GM18526 (cell line): ENCODE results near the gene ZNF860.

ENCODE experiments used
- POLR2A ChIP-seq: IDR thresholded peaks from 3 replicates; pipeline ENCODE4 v1.6.1; 2011; ENCODE audit not compliant: insufficient read length; ENCODE audit errors: extremely low read depth

ZNF860 gene

DNA sequence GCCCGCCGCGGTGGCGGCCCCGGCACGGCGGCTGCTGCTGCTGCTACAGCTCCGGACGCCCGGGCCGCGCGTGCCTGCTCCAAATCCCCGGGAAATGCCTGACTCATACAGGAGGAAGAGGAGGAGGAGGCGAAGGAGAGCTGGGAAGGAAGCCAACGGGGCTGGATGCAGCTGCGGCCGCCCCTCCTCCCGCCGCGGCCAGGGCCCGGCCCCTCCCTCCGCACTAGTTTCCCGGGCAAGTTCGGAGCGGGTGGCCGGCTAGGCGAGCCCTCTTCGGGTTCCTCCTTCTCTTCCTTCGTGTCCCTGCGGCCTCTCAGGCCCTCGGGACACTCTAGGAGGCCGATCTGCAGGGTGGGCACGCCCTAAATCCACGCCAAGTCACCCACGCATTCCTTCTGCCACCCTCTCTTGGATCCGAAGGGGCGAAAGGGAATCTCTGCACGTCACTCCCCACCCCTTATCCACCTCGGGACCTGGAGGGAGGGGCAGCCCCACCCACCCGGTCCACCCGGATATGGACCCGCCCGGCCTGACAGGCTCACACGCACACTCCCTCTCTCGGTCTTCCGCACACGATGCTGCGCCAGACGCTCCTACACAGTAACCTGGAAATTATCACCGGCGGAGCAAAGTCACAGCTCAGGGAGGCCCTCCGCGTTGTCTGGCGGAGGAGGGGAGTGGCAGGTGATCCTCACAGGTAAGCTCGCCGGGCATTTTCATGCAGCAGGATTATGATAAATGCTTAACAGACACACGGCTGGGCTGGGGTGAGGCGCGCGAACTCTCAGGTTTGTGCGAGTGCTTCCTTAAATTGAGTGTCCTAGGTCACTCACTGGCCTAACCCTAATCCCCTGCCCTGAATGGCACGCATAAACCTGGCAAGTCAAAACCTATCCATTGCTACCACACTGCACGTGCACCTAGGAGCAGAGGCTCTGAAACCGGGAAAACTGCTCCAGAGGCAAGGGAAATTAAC, at the start of gene ZNF860, which contains the start of gene OSBPL10:
ZNF860 (plus strand) TSS at position 545 of the 976 bp plus-strand sequence. CDS start 7,330 bp downstream, outside the sequence.
OSBPL10 (minus strand) TSS at position 57 of the 976 bp plus-strand sequence. CDS start 83 bp downstream, outside the sequence.
- no peak for TF ChIP-seq POLR2A

GRCh38 chr3:31932990-31933389, 48.6 kb upstream of the ZNF860 start:
- TF ChIP-seq POLR2A = no peak

GRCh38 chr3:31934018-31934417, 47.5 kb upstream of the ZNF860 start:
- no peak for TF ChIP-seq POLR2A

DNA sequence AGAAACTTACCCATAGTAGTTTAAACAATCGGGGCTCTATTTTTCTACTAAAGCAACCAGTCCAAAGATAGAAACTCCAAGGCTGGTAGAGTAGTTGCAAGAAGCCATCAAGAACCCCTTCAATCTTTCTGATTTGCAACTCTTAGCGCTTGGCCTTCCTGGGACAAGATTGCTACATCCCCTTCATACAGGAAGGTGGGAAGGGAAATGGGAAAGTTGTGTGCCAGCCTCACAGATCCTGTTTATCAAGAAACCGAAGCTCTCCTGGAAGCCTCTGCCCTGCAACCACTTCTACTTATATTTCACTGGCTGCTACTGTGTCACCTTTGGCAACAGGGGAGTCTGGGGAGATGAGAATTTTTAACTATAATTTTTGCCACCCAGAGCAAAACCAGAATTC, 46.7 kb upstream of the ZNF860 start:
- TF ChIP-seq POLR2A = no peak

DNA sequence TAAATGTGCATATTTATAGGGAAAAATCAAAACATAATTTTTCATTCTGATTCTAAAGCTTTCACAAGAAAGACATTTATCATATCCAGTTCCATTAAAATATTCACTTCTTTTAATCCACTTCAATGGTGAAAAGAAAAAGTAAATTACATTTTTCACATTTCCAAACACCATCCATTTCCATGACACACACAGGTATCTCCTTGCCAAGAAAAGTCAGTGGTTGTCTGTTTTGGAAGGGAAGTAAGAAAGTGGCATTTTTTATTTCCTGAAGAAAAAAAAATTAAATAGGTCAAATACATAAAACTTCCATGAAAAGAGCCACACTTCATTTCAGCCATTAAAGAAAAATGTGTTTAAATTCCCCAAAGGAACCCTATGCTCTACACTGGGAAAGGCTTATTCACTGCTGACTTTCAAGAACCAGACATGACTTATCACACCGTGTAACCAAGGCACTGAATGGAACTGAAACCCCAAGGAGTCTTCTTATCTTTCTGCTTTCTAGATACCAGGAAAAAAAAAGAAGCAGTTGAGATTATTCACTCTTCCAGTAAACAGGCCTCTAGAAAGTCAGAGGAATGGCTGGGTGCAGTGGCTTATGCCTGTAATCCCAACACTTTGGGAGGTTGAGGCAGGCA, 45.0 kb upstream of the ZNF860 start:
- TF ChIP-seq POLR2A = no peak

GRCh38 chr3:31937225-31937624, 44.3 kb upstream of the ZNF860 start:
- no peak for TF ChIP-seq POLR2A

GRCh38 chr3:31942446-31942845, 39.1 kb upstream of the ZNF860 start:
- no peak for TF ChIP-seq POLR2A

GRCh38 chr3:31943041-31943440, 38.5 kb upstream of the ZNF860 start:
- TF ChIP-seq POLR2A = no peak

- no peak for TF ChIP-seq POLR2A
These were observed 35.9 kb upstream of the ZNF860 start for GRCh38 chr3:31945738-31946052.

- TF ChIP-seq POLR2A = no peak
These were observed 35.0 kb upstream of the ZNF860 start for GRCh38 chr3:31946484-31947081.

DNA sequence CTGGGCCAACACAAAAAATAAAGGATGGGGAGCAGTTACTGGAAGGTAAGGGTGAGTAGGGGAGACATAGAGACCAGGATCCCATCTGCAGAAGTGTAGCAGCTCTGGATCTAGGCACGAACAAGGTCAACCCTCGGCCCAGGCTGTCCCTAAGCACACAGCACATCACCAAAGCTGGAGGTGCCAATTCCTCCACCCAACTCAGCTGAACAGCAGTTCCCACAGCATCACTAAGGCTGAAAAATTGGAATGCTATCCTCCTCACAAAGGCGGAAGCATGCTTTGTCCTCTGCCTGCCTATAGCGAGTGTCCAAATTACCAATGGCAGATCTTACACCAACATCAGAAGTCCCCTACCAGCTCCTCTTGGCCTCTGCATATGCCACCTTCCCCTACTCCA, 34.4 kb upstream of the ZNF860 start:
- TF ChIP-seq POLR2A = no peak

- TF ChIP-seq POLR2A = no peak
These were observed 33.9 kb upstream of the ZNF860 start for GRCh38 chr3:31947671-31948091.

- no peak for TF ChIP-seq POLR2A
These were observed 33.3 kb upstream of the ZNF860 start for GRCh38 chr3:31948280-31948679.

- TF ChIP-seq POLR2A = no peak
These were observed 29.3 kb upstream of the ZNF860 start for GRCh38 chr3:31952205-31952604.

DNA sequence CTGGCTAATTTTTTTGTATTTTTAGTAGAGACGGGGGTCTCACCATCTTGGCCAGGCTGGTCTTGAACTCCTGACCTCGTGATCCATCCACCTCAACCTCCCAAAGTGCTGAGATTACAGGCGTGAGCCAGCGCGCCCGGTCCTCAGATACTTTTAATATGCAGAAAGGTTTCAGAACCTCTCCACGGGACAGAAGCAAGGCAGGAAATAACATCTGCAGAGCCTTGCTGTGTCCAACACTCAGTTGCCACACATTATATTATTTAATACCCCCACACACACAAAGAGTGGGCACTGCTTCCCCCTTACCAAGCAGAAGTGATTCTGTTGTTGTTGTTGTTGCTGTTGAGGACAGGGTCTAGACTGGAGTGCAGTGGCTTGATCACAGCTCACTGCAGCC, 28.5 kb upstream of the ZNF860 start:
- TF ChIP-seq POLR2A = no peak

DNA sequence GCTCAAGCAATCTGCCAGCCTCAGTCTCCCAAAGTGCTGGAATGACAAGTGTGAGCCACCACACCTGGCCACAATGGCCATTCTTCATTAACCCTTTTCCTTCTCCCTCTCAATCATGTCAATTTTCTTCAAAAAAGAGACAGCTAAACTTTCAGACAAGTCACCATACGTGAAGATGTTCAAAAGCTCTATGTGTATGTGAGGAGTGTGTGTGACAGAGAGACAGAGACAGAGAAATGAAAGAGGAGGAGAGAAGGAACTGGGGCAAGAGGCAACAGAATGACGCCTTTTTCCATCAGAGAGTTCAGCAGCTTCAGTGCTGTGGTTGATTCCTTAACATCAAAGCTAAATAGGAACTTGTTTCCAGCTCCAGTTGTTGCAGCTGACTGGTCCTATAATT, 27.9 kb upstream of the ZNF860 start:
- TF ChIP-seq POLR2A = no peak

GRCh38 chr3:31955581-31955980, 26.0 kb upstream of the ZNF860 start:
- TF ChIP-seq POLR2A = no peak

DNA sequence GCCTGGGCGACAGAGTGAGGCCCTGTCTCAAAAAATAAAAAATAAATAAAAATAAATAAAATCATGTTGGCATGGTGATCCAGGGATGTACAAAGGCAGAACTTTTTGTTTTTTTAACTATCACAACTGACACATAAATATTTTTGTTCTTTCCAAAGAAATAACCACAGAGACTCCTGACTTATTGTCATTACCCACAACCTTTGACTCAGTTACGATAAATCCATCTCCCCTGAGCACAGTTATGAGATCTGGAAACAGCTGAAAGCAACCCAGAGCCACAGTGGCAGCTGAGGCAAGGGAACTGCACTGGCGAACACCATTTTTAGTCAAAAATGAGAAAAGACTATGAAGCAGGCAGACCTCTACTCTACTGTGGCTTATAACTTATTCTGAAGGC, 24.4 kb upstream of the ZNF860 start:
- TF ChIP-seq POLR2A = no peak
